ENCODE results near the gene ZNF527.

The ZNF527 gene

GRCh38 chr19:37413313-37414084 is 42.6 kb downstream of the ZNF527 start:
- no peak for DNase-seq
- intact Hi-C loops (cut with DNase I) = no loop called here

Data from posterior cingulate gyrus (tissue), 11 donors.